CD4-positive, alpha-beta T cell treated with Interleukin-10 for 1 hour (primary cell): ENCODE data around the gene TBX10.
"Not testable (repeated sequence)": the region's sequence is repeated elsewhere in the genome, so short reads cannot be mapped to it uniquely, and the experiment has no call there.

Experiments used
- DNase-seq: peaks from one replicate; pipeline ENCODE4 v3.0.0-alpha.2; 2020

TBX10 gene

GRCh38 chr11:67639438-67639859, at the start of gene TBX10:
Gene TBX10 (minus strand): TSS chr11:67639763. CDS start chr11:67639472, 291 bp downstream.
- DNase-seq, result no peak

GRCh38 chr11:67689178-67689577, 49.6 kb upstream of the TBX10 start:
- no peak for DNase-seq

GRCh38 chr11:67687986-67688385, 48.4 kb upstream of the TBX10 start:
- no peak for DNase-seq

GRCh38 chr11:67685641-67686332, 46.2 kb upstream of the TBX10 start:
- not testable (repeated sequence) for DNase-seq

GRCh38 chr11:67682126-67683034, 42.8 kb upstream of the TBX10 start:
- DNase-seq, result not testable (repeated sequence)

GRCh38 chr11:67680696-67681470, 41.3 kb upstream of the TBX10 start:
- no peak for DNase-seq

GRCh38 chr11:67675058-67675747, 35.6 kb upstream of the TBX10 start:
- DNase-seq, result no peak

- DNase-seq, result no peak
These were observed 34.9 kb upstream of the TBX10 start, which contains the start of gene ALDH3B2 for GRCh38 chr11:67674442-67674871. Gene ALDH3B2 (minus strand): TSS chr11:67674623. CDS start chr11:67666935, 7,688 bp downstream.

GRCh38 chr11:67673902-67674301, 34.3 kb upstream of the TBX10 start:
- DNase-seq, result no peak

GRCh38 chr11:67673358-67673757, 33.8 kb upstream of the TBX10 start:
- DNase-seq, result no peak

- DNase-seq, result no peak
These were observed 31.6 kb upstream of the TBX10 start for GRCh38 chr11:67671211-67671520.

- DNase-seq, result no peak
These were observed 31.0 kb upstream of the TBX10 start for GRCh38 chr11:67670316-67671210.

GRCh38 chr11:67668192-67668551, 28.6 kb upstream of the TBX10 start:
- no peak for DNase-seq

GRCh38 chr11:67667490-67668191, 28.1 kb upstream of the TBX10 start:
- no peak for DNase-seq

GRCh38 chr11:67666676-67667489, 27.3 kb upstream of the TBX10 start:
- no peak for DNase-seq

GRCh38 chr11:67666303-67666645, 26.7 kb upstream of the TBX10 start:
- DNase-seq, result no peak

- no peak for DNase-seq
These were observed 26.2 kb upstream of the TBX10 start for GRCh38 chr11:67665541-67666302.

- no peak for DNase-seq
These were observed 25.4 kb upstream of the TBX10 start for GRCh38 chr11:67664696-67665540.
